KMS-11 (cell line): Measurements from ENCODE around the gene MAML3.

Source experiments
- H2AFZ ChIP-seq: fragments of 200-600 bp; sonication (generic); 2 replicates; pipeline ENCODE4 v1.6.1; 2016; ENCODE audit warnings: antibody characterized with exemption, mixed run types, low read depth
- H3K27ac ChIP-seq: fragments of 200-600 bp; sonication (generic); 2 replicates; pipeline ENCODE4 v1.6.1; 2016; ENCODE audit warnings: mild to moderate bottlenecking, mixed run types
- H3K27me3 ChIP-seq: fragments of 200-600 bp; sonication (generic); 2 replicates; pipeline ENCODE4 v1.6.1; 2017; ENCODE audit warnings: mild to moderate bottlenecking, low read depth, mixed run types, moderate library complexity; ENCODE audit not compliant: insufficient read depth
- H3K36me3 ChIP-seq: fragments of 200-600 bp; sonication (generic); 2 replicates; pipeline ENCODE4 v1.6.1; 2017; ENCODE audit warnings: mild to moderate bottlenecking, mixed run types; ENCODE audit not compliant: insufficient read depth
- H3K4me1 ChIP-seq: fragments of 200-600 bp; sonication (generic); 2 replicates; pipeline ENCODE4 v1.6.1; 2016; ENCODE audit warnings: mild to moderate bottlenecking, low read depth, mixed run types; ENCODE audit not compliant: poor library complexity, severe bottlenecking
- H3K4me2 ChIP-seq: fragments of 200-600 bp; sonication (generic); 2 replicates; pipeline ENCODE4 v1.7.0; 2016; ENCODE audit warnings: mild to moderate bottlenecking, mixed run types
- H3K4me3 ChIP-seq: fragments of 200-600 bp; sonication (generic); IDR thresholded peaks from 2 replicates; pipeline ENCODE4 v1.6.1; 2017; ENCODE audit warnings: low read depth, low read length, mixed read lengths; ENCODE audit not compliant: insufficient read depth
- H3K79me2 ChIP-seq: fragments of 200-600 bp; sonication (generic); 2 replicates; pipeline ENCODE4 v1.6.1; 2016; ENCODE audit warnings: low read depth, mixed run types; ENCODE audit not compliant: insufficient read depth
- H3K9ac ChIP-seq: fragments of 200-600 bp; sonication (generic); 2 replicates; pipeline ENCODE4 v1.6.1; 2016; ENCODE audit warnings: mild to moderate bottlenecking, mixed run types
- H4K20me1 ChIP-seq: fragments of 200-600 bp; sonication (generic); 2 replicates; pipeline ENCODE4 v1.6.1; 2016; ENCODE audit warnings: mild to moderate bottlenecking, mixed run types; ENCODE audit not compliant: insufficient read depth
- TF ChIP-seq, protein P1 (sequence below): fragments of 200-600 bp; sonication (generic); conservative IDR thresholded peaks from 2 replicates; pipeline ENCODE4 v1.6.1; 2017; ENCODE audit warnings: low read depth, mild to moderate bottlenecking, antibody characterized with exemption, low read length, moderate library complexity, mixed read lengths

Gene MAML3

DNA sequence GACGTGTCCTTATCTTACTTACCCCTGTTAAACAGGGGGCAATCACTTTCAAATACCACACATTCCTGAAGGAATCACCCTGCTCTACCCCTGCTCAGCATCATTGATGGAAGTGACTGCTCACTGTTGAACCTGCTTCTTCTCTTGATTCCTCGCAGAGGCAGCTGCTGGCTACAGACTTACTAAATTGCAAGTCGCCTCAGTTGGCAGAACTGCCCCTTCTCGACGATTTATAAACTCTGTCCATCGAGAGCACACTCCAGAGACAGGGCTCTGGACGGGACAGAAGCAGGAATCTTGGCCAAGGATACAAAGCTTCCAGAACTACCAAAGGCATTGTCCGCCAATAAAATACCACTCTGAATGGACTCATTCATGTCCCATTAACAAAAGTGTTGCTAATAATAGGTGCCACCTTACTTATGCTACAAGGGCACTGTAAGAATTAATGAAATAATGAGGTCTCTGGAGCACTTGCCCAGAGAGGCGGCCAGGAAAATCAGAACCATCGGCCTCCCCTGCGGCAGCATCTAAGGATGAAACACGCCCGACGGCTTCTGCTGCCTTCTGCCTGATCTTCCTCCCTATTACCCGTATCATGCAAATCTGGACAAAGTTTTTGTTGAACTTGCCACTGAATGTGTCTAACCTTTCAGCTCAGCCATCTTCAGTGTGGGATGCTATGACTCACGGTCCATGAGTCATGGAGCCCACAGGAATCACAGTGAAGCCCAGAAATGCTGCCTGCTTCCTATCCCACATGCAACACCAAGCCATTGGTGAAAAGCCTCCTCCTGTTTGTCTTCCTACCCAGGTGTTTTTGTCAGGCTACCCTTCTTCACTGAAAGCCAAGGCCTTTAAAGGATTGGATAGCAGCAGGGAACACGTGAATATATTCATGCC, 164.9 kb downstream of the MAML3 start:
- Histone ChIP-seq H3K4me1 (no peaks in the 10 kb centered on the region), H3K36me3 (no peaks in the 10 kb centered on the region), H4K20me1 (no peaks in the 10 kb centered on the region), H3K4me2 (no peak overlapping the region), H2AFZ (no peak overlapping the region), H3K9ac (no peak overlapping the region), H3K4me3 (no peak overlapping the region), H3K79me2 (no peaks in the 10 kb centered on the region), H3K27ac (no peak overlapping the region), H3K27me3 (no peaks in the 10 kb centered on the region)
- TF ChIP-seq, protein P1, sequence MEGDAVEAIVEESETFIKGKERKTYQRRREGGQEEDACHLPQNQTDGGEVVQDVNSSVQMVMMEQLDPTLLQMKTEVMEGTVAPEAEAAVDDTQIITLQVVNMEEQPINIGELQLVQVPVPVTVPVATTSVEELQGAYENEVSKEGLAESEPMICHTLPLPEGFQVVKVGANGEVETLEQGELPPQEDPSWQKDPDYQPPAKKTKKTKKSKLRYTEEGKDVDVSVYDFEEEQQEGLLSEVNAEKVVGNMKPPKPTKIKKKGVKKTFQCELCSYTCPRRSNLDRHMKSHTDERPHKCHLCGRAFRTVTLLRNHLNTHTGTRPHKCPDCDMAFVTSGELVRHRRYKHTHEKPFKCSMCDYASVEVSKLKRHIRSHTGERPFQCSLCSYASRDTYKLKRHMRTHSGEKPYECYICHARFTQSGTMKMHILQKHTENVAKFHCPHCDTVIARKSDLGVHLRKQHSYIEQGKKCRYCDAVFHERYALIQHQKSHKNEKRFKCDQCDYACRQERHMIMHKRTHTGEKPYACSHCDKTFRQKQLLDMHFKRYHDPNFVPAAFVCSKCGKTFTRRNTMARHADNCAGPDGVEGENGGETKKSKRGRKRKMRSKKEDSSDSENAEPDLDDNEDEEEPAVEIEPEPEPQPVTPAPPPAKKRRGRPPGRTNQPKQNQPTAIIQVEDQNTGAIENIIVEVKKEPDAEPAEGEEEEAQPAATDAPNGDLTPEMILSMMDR = no peak

GRCh38 chr4:139987502-139987850, 166.5 kb downstream of the MAML3 start:
- no peaks in the 10 kb centered on the region for H3K36me3 ChIP-seq
- TF ChIP-seq, protein P1 = no peak
- no peaks in the 10 kb centered on the region for H3K4me1 ChIP-seq
- H4K20me1 ChIP-seq = no peaks in the 10 kb centered on the region
- no peaks in the 10 kb centered on the region for H3K27me3 ChIP-seq
- no peaks in the 10 kb centered on the region for H3K79me2 ChIP-seq
- H2AFZ ChIP-seq = no peak overlapping the region
- no peak overlapping the region for H3K4me2 ChIP-seq
- no peak overlapping the region for H3K4me3 ChIP-seq
- H3K9ac ChIP-seq = no peak overlapping the region
- no peak overlapping the region for H3K27ac ChIP-seq

GRCh38 chr4:139986689-139987501, 167.1 kb downstream of the MAML3 start:
- Histone ChIP-seq H2AFZ (no peak overlapping the region), H3K36me3 (no peaks in the 10 kb centered on the region), H3K27ac (no peak overlapping the region), H4K20me1 (no peaks in the 10 kb centered on the region), H3K9ac (no peak overlapping the region), H3K4me2 (no peak overlapping the region), H3K27me3 (no peaks in the 10 kb centered on the region), H3K79me2 (no peaks in the 10 kb centered on the region), H3K4me1 (no peaks in the 10 kb centered on the region), H3K4me3 (no peak overlapping the region)
- TF ChIP-seq, protein P1 = no peak

- Histone ChIP-seq H3K36me3 (no peaks in the 10 kb centered on the region), H2AFZ (no peak overlapping the region), H3K4me1 (no peaks in the 10 kb centered on the region), H4K20me1 (no peaks in the 10 kb centered on the region), H3K79me2 (no peaks in the 10 kb centered on the region), H3K27ac (no peak overlapping the region), H3K4me3 (no peak overlapping the region), H3K27me3 (no peaks in the 10 kb centered on the region), H3K4me2 (no peak overlapping the region), H3K9ac (no peak overlapping the region)
- TF ChIP-seq, protein P1 = no peak
Measured at GRCh38 chr4:139986106-139986505, 167.9 kb downstream of the MAML3 start.
